ENCODE measurements around the gene WBP1.
"Not testable (repeated sequence)": the region's sequence is repeated elsewhere in the genome, so short reads cannot be mapped to it uniquely, and the experiment has no call there.

Gene WBP1

GRCh38 chr2:74482801-74483674 is 24.8 kb downstream of the WBP1 start, which contains the start of the genes CCDC142 and TTC31:
Gene CCDC142, minus strand, starts transcription at chr2:74482998. Its CDS starts 161 bp downstream, at chr2:74482837.
Gene TTC31, plus strand, starts transcription at chr2:74483081. Its CDS starts 15 bp downstream, at chr2:74483096.
- no peak for FAIRE-seq

GRCh38 chr2:74483675-74484164 is 25.5 kb downstream of the WBP1 start:
- not testable (repeated sequence) for FAIRE-seq

GRCh38 chr2:74486141-74486540 is 27.9 kb downstream of the WBP1 start:
- no peak for FAIRE-seq

GRCh38 chr2:74488643-74489481 is 30.6 kb downstream of the WBP1 start:
- FAIRE-seq, result no peak

- FAIRE-seq, result no peak
Measured at GRCh38 chr2:74489906-74490305, 31.7 kb downstream of the WBP1 start.

- no peak for FAIRE-seq
Measured at GRCh38 chr2:74491648-74492544, 33.7 kb downstream of the WBP1 start.

- FAIRE-seq, result no peak
Measured at GRCh38 chr2:74493546-74493945, 35.3 kb downstream of the WBP1 start.

GRCh38 chr2:74495440-74495839 is 37.2 kb downstream of the WBP1 start:
- FAIRE-seq, result no peak

GRCh38 chr2:74496997-74497776 is 38.9 kb downstream of the WBP1 start:
- FAIRE-seq, result no peak

GRCh38 chr2:74497777-74498499 is 39.7 kb downstream of the WBP1 start:
- no peak for FAIRE-seq

- FAIRE-seq, result no peak
Measured at GRCh38 chr2:74498500-74499266, 40.4 kb downstream of the WBP1 start.

- no peak for FAIRE-seq
Measured at GRCh38 chr2:74499267-74499939, 41.2 kb downstream of the WBP1 start, which contains the start of gene LBX2. Gene LBX2, minus strand, starts transcription at chr2:74499603. Its CDS starts 66 bp downstream, at chr2:74499537.

GRCh38 chr2:74499940-74500577 is 41.8 kb downstream of the WBP1 start:
- FAIRE-seq, result no peak

- FAIRE-seq, result no peak
Measured at GRCh38 chr2:74500578-74500946, 42.3 kb downstream of the WBP1 start.

- no peak for FAIRE-seq
Measured at GRCh38 chr2:74501335-74502071, 43.3 kb downstream of the WBP1 start.

GRCh38 chr2:74502147-74502719 is 44.0 kb downstream of the WBP1 start:
- FAIRE-seq, result no peak

- FAIRE-seq, result no peak
Measured at GRCh38 chr2:74502720-74503505, 44.7 kb downstream of the WBP1 start.

Measured in islet of Langerhans (tissue), 1 donor.